GM19467 (cell line): ENCODE data around the gene CNN3.
A peak's percentile ranks its signal among the peaks of the same experiment; 100 is the strongest.

Experiments
- ATAC-seq: cut with Tn5 transposase; IDR thresholded peaks from one replicate; pipeline ENCODE4 v1.9.1; 2021; ENCODE audit warnings: mild to moderate bottlenecking, moderate library complexity; ENCODE audit not compliant: unreplicated experiment

Gene CNN3

GRCh38 chr1:94858276-94858675 lies 68.6 kb downstream of the CNN3 start:
- no peak for ATAC-seq

- no peak for ATAC-seq
Measured at GRCh38 chr1:94856868-94857267, 70.0 kb downstream of the CNN3 start.

GRCh38 chr1:94856004-94856403 lies 70.9 kb downstream of the CNN3 start:
- ATAC-seq, result no peak

- ATAC-seq, result no peak
Measured at GRCh38 chr1:94855307-94855700, 71.6 kb downstream of the CNN3 start.

- ATAC-seq, result peak; percentile 97
Measured at GRCh38 chr1:94854458-94855306, 72.2 kb downstream of the CNN3 start.

GRCh38 chr1:94852788-94853187 lies 74.1 kb downstream of the CNN3 start:
- ATAC-seq, result no peak

- no peak for ATAC-seq
Measured at GRCh38 chr1:94851571-94851970, 75.3 kb downstream of the CNN3 start.
